Osteocyte (in vitro differentiated cells): Measurements from ENCODE around the gene PSRC1. TPM values are rescaled to one million over a fixed set of nuclear protein-coding genes. Genes with fewer than 3 reads are reported as not detected.

Experiments used
- DNase-seq: peaks from one replicate; pipeline ENCODE4 v3.0.0; 2021; ENCODE audit warnings: mixed read lengths; ENCODE audit not compliant: unreplicated experiment; ENCODE audit errors: extremely low spot score
- H3K27ac Mint-ChIP-seq: one replicate; pipeline ENCODE4 v1.8.0; 2021; ENCODE audit warnings: mild to moderate bottlenecking, mixed read lengths; ENCODE audit not compliant: unreplicated experiment
- H3K27me3 Mint-ChIP-seq: one replicate; pipeline ENCODE4 v1.8.0; 2021; ENCODE audit warnings: mixed read lengths; ENCODE audit not compliant: unreplicated experiment
- H3K36me3 Mint-ChIP-seq: one replicate; pipeline ENCODE4 v1.8.0; 2021; ENCODE audit warnings: mixed read lengths; ENCODE audit not compliant: unreplicated experiment
- H3K4me1 Mint-ChIP-seq: one replicate; pipeline ENCODE4 v1.8.0; 2021; ENCODE audit warnings: mixed read lengths; ENCODE audit not compliant: unreplicated experiment
- H3K4me3 Mint-ChIP-seq: one replicate; pipeline ENCODE4 v1.8.0; 2021; ENCODE audit warnings: mild to moderate bottlenecking, moderate library complexity, mixed read lengths; ENCODE audit not compliant: unreplicated experiment
- H3K9me3 Mint-ChIP-seq: one replicate; pipeline ENCODE4 v1.8.0; 2021; ENCODE audit warnings: mixed read lengths; ENCODE audit not compliant: unreplicated experiment
- CTCF ChIP-seq: fragments of 200-600 bp; sonication (generic); IDR thresholded peaks from 2 replicates; pipeline ENCODE4 v1.5.0; 2021; ENCODE audit warnings: antibody characterized with exemption, mild to moderate bottlenecking, moderate library complexity
- total RNA-seq: library from RNA; stranded (reverse); gene quantifications from 2 replicates; pipeline ENCODE4 v1.2.1, GENCODE V29; 2021

Gene PSRC1
- total RNA-seq, 1 donor from 2014 or later = 9.3 TPM

DNA sequence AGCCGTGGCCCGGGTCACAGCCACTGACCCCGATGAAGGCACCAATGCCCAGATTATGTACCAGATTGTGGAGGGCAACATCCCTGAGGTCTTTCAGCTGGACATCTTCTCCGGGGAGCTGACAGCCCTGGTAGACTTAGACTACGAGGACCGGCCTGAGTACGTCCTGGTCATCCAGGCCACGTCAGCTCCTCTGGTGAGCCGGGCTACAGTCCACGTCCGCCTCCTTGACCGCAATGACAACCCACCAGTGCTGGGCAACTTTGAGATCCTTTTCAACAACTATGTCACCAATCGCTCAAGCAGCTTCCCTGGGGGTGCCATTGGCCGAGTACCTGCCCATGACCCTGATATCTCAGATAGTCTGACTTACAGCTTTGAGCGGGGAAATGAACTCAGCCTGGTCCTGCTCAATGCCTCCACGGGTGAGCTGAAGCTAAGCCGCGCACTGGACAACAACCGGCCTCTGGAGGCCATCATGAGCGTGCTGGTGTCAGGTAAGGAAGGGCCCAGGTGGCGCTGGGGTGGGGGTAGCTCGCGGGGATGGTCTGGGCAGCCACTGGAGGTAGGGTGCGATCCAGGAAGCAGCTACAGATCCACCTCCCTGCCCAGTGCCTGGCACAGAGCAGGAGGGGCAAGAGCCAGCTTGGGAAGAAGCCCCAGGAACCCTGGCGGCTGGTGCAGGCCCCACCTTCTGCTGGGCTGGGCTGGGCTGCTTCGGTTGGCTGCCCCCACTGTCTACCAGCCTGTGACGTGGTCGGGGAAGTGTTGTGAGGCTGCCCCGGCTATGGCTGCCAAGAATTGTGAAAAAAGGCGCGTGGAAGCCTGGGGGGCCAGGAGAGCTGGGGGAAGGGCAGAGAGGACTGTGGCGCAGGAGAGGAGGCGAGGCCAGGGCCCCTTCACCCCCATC lies 29.8 kb downstream of the PSRC1 start:
- Mint-ChIP-seq H3K4me3 (peak overlapping the region; percentile 6), H3K27me3 (no peaks in the 10 kb centered on the region), H3K4me1 (peaks cover 35% of the 10 kb centered on the region), H3K27ac (peak overlapping the region; percentile 79), H3K36me3 (no peaks in the 10 kb centered on the region), H3K9me3 (no peaks in the 10 kb centered on the region)
- no peak for TF ChIP-seq CTCF
- no peak for DNase-seq

- no peaks in the 10 kb centered on the region for H3K36me3 Mint-ChIP-seq
- no peaks in the 10 kb centered on the region for H3K9me3 Mint-ChIP-seq
- peaks cover 34% of the 10 kb centered on the region for H3K4me1 Mint-ChIP-seq
- H3K27me3 Mint-ChIP-seq = no peaks in the 10 kb centered on the region
- TF ChIP-seq CTCF = no peak
- no peak for DNase-seq
- H3K27ac Mint-ChIP-seq = no peak overlapping the region
- H3K4me3 Mint-ChIP-seq = no peak overlapping the region
Measured at GRCh38 chr1:109252167-109252892, 30.6 kb downstream of the PSRC1 start.

DNA sequence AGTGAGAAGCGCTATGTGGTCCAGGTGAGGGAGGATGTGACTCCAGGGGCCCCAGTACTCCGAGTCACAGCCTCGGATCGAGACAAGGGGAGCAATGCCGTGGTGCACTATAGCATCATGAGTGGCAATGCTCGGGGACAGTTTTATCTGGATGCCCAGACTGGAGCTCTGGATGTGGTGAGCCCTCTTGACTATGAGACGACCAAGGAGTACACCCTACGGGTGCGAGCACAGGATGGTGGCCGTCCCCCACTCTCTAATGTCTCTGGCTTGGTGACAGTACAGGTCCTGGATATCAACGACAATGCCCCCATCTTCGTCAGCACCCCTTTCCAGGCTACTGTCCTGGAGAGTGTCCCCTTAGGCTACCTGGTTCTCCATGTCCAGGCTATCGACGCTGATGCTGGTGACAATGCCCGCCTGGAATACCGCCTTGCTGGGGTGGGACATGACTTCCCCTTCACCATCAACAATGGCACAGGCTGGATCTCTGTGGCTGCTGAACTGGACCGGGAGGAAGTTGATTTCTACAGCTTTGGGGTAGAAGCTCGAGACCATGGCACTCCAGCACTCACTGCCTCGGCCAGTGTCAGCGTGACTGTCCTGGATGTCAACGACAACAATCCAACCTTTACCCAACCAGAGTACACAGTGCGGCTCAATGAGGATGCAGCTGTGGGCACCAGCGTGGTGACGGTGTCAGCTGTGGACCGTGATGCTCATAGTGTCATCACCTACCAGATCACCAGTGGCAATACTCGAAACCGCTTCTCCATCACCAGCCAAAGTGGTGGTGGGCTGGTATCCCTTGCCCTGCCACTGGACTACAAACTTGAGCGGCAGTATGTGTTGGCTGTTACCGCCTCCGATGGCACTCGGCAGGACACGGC lies 31.4 kb downstream of the PSRC1 start:
- no peaks in the 10 kb centered on the region for H3K9me3 Mint-ChIP-seq
- peaks cover 32% of the 10 kb centered on the region for H3K4me1 Mint-ChIP-seq
- no peak overlapping the region for H3K27ac Mint-ChIP-seq
- no peak overlapping the region for H3K4me3 Mint-ChIP-seq
- H3K27me3 Mint-ChIP-seq = no peaks in the 10 kb centered on the region
- no peaks in the 10 kb centered on the region for H3K36me3 Mint-ChIP-seq
- TF ChIP-seq CTCF = no peak
- no peak for DNase-seq

DNA sequence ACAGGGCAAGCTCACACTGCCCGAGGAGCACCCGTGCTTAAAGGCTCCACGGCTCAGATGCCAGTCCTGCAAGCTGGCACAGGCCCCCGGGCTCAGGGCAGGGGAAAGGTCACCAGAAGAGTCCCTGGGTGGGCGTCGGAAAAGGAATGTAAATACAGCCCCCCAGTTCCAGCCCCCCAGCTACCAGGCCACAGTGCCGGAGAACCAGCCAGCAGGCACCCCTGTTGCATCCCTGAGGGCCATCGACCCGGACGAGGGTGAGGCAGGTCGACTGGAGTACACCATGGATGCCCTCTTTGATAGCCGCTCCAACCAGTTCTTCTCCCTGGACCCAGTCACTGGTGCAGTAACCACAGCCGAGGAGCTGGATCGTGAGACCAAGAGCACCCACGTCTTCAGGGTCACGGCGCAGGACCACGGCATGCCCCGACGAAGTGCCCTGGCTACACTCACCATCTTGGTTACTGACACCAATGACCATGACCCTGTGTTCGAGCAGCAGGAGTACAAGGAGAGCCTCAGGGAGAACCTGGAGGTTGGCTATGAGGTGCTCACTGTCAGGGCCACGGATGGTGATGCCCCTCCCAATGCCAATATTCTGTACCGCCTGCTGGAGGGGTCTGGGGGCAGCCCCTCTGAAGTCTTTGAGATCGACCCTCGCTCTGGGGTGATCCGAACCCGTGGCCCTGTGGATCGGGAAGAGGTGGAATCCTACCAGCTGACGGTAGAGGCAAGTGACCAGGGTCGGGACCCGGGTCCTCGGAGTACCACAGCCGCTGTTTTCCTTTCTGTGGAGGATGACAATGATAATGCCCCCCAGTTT lies 32.3 kb downstream of the PSRC1 start:
- no peak for DNase-seq
- Mint-ChIP-seq H3K27ac (no peak overlapping the region), H3K36me3 (no peaks in the 10 kb centered on the region), H3K27me3 (no peaks in the 10 kb centered on the region), H3K4me1 (peaks cover 32% of the 10 kb centered on the region), H3K4me3 (peak overlapping the region; percentile 65), H3K9me3 (no peaks in the 10 kb centered on the region)
- no peak for TF ChIP-seq CTCF
